Measurements from ENCODE around the gene OGFOD3.

DNA sequence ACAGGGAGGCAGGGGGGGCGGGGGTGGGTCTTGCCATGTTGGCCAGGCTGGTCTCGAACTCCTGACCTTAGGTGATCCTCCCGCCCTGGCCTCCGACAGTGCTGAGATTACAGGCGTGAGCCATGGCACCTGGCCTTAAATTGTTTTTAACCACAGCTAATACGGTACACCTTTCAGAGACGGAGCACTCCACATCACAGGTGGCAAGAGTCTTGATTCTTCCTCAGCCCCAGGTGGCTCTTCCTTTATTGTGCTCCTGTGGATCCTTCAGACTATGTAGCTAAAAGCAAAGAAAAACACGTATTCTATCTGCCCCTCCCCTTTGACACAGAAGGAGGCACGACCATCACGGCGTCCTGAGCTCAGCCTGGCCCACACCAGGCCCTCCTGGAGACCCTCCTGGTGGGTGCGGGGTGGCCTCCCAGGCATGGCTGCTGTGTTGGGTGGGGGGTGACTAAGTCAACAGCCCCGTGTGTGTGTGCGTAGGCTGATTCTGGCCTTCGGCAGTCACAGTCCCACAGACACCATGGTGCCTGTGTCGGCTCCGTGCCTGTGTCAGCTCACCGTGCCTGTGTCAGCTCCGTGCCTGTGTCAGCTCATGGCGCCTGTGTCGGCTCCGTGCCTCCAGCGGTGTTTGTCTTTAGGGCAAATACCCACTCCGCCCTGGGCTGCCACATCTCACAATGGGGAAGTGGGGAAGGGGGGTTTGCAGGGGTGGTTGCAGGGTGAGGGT is 74.0 kb downstream of the OGFOD3 start:
- TF ChIP-seq, protein P1, sequence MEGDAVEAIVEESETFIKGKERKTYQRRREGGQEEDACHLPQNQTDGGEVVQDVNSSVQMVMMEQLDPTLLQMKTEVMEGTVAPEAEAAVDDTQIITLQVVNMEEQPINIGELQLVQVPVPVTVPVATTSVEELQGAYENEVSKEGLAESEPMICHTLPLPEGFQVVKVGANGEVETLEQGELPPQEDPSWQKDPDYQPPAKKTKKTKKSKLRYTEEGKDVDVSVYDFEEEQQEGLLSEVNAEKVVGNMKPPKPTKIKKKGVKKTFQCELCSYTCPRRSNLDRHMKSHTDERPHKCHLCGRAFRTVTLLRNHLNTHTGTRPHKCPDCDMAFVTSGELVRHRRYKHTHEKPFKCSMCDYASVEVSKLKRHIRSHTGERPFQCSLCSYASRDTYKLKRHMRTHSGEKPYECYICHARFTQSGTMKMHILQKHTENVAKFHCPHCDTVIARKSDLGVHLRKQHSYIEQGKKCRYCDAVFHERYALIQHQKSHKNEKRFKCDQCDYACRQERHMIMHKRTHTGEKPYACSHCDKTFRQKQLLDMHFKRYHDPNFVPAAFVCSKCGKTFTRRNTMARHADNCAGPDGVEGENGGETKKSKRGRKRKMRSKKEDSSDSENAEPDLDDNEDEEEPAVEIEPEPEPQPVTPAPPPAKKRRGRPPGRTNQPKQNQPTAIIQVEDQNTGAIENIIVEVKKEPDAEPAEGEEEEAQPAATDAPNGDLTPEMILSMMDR (conservative IDR thresholded peaks at IDR 0.05) = no peak
- TF ChIP-seq ZFX (IDR thresholded peaks at IDR 0.05) = no peak

All from C4-2B (cell line).